Measurements from ENCODE around the gene MED12L. TPM values are rescaled to one million over a fixed set of nuclear protein-coding genes. Genes with fewer than 3 reads are reported as not detected.

Gene MED12L
- total and polyA plus RNA-seq, 8 donors = 0.08 to 0.88 (median 0.45) TPM

GRCh38 chr3:151276038-151276686, 190.7 kb downstream of the MED12L start:
- FAIRE-seq (no peak), ATAC-seq (no peak), DNase-seq (no peak)
- intact Hi-C loops (cut with DNase I) = no loop called here
- Histone ChIP-seq H3K9me3 (no peaks in the 10 kb centered on the region), H3K4me1 (no peaks in the 10 kb centered on the region), H3K27me3 (no peaks in the 10 kb centered on the region), H3K4me3 (no peak overlapping the region), H3K27ac (no peak overlapping the region), H3K36me3 (no peaks in the 10 kb centered on the region)
- WGBS, 2 donors = 74 to 82% methylated on average over 2 of the region's 2 CpGs
- TF ChIP-seq CTCF (IDR thresholded peaks at IDR 0.05) = no peak

GRCh38 chr3:151276687-151277042, 191.2 kb downstream of the MED12L start:
- no peak for DNase-seq
- TF ChIP-seq CTCF (IDR thresholded peaks at IDR 0.05) = no peak
- no peaks in the 10 kb centered on the region for H3K36me3 ChIP-seq
- ATAC-seq = no peak
- H3K9me3 ChIP-seq = no peaks in the 10 kb centered on the region
- H3K27ac ChIP-seq = no peak overlapping the region
- H3K27me3 ChIP-seq = no peaks in the 10 kb centered on the region
- H3K4me3 ChIP-seq = no peak overlapping the region
- no peaks in the 10 kb centered on the region for H3K4me1 ChIP-seq
- intact Hi-C loops (cut with DNase I) = no loop called here
- FAIRE-seq = no peak
- WGBS, 2 donors = 85 to 94% methylated on average over 6 of the region's 6 CpGs

- Histone ChIP-seq H3K9me3 (no peaks in the 10 kb centered on the region), H3K27ac (no peak within 1 kb of the TSS), H3K4me1 (no peaks in the 10 kb centered on the region), H3K4me3 (no peak within 1 kb of the TSS), H3K36me3 (no peaks in the 10 kb centered on the region), H3K27me3 (no peaks in the 10 kb centered on the region)
- FAIRE-seq (no peak), DNase-seq (no peak), ATAC-seq (peak in 2 of 4 donors; percentile 22 to 66)
- intact Hi-C loops (cut with DNase I) = no loop called here
- WGBS, 2 donors = 68 to 81% methylated on average over 4 of the region's 4 CpGs
- no peak for TF ChIP-seq CTCF (IDR thresholded peaks at IDR 0.05)
Observed at GRCh38 chr3:151278230-151278629, 192.8 kb downstream of the MED12L start, which contains the start of gene P2RY14. P2RY14 (minus strand) TSS chr3:151278542; CDS start chr3:151214316, 64,226 bp downstream.

- intact Hi-C loops (cut with DNase I) = loop anchor here in 2 of 3 donors (2.0 to 10.0 kb wide), 3 partner anchors 51 to 114 kb away; no protein-coding TSS in a partner anchor
- Histone ChIP-seq H3K4me1 (no peaks in the 10 kb centered on the region), H3K4me3 (no peak overlapping the region), H3K9me3 (no peaks in the 10 kb centered on the region), H3K27ac (no peak overlapping the region), H3K27me3 (no peaks in the 10 kb centered on the region), H3K36me3 (no peaks in the 10 kb centered on the region)
- no peak for FAIRE-seq
- no peak for DNase-seq
- TF ChIP-seq CTCF (IDR thresholded peaks at IDR 0.05) = no peak
- WGBS, 2 donors = 81 to 90% methylated on average over 9 of the region's 9 CpGs
- no peak for ATAC-seq
Observed at GRCh38 chr3:151281671-151282324, 196.3 kb downstream of the MED12L start.

GRCh38 chr3:151282921-151283320, 197.5 kb downstream of the MED12L start:
- no peaks in the 10 kb centered on the region for H3K9me3 ChIP-seq
- ATAC-seq = peak; percentile 71 to 90 (median 89)
- no peaks in the 10 kb centered on the region for H3K27me3 ChIP-seq
- no peak overlapping the region for H3K27ac ChIP-seq
- intact Hi-C loops (cut with DNase I) = loop anchor here in 2 of 3 donors (5.0 to 10.0 kb wide), 2 partner anchors 58 to 116 kb away; no protein-coding TSS in a partner anchor
- H3K4me1 ChIP-seq = no peaks in the 10 kb centered on the region
- no peak overlapping the region for H3K4me3 ChIP-seq
- FAIRE-seq = peak; percentile 95
- no peak for DNase-seq
- WGBS, 2 donors = 1 to 2% methylated on average over 1 of the region's 1 CpG
- H3K36me3 ChIP-seq = no peaks in the 10 kb centered on the region
- TF ChIP-seq CTCF (IDR thresholded peaks at IDR 0.05) = peak in 3 of 4 donors; percentile 34 to 53 (median 47)
